ENCODE measurements around the gene FLII. TPM values are rescaled to one million over a fixed set of nuclear protein-coding genes. Genes with fewer than 3 reads are reported as not detected.

The FLII gene
- total and polyA plus RNA-seq, 2 experiments from 2014 or later = 175 to 373 TPM

DNA sequence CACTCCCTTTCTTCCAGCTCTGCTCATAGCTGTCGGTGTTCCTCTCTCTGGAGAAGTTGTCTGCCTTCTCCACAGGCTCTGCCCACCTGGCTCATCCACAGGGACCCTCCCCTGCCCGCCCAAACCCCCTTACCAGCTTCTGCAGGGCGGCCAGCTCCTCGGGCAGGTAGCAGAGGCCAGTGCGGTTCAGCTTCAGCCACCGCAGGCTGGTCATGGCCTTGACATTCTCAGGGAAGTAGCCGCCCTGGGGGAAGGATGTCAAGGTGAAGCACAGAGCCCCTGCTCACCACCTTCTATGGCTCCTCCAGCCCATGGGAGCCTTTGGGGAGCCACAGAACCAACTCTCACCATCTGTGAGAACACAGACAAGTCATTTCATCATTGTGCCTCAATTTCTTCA lies 1.8 kb downstream of the FLII start (continued):
- TF ChIP-seq, protein P1, sequence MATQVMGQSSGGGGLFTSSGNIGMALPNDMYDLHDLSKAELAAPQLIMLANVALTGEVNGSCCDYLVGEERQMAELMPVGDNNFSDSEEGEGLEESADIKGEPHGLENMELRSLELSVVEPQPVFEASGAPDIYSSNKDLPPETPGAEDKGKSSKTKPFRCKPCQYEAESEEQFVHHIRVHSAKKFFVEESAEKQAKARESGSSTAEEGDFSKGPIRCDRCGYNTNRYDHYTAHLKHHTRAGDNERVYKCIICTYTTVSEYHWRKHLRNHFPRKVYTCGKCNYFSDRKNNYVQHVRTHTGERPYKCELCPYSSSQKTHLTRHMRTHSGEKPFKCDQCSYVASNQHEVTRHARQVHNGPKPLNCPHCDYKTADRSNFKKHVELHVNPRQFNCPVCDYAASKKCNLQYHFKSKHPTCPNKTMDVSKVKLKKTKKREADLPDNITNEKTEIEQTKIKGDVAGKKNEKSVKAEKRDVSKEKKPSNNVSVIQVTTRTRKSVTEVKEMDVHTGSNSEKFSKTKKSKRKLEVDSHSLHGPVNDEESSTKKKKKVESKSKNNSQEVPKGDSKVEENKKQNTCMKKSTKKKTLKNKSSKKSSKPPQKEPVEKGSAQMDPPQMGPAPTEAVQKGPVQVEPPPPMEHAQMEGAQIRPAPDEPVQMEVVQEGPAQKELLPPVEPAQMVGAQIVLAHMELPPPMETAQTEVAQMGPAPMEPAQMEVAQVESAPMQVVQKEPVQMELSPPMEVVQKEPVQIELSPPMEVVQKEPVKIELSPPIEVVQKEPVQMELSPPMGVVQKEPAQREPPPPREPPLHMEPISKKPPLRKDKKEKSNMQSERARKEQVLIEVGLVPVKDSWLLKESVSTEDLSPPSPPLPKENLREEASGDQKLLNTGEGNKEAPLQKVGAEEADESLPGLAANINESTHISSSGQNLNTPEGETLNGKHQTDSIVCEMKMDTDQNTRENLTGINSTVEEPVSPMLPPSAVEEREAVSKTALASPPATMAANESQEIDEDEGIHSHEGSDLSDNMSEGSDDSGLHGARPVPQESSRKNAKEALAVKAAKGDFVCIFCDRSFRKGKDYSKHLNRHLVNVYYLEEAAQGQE (IDR thresholded peaks at IDR 0.05; ENCODE audit: unreplicated experiment) = no peak
- TF ChIP-seq JUNB (IDR thresholded peaks at IDR 0.05; ENCODE audit: unreplicated experiment) (no peak), POLR2AphosphoS5 (IDR thresholded peaks at IDR 0.05; ENCODE audit: low read depth) (no peak), EZH2phosphoT487 (IDR thresholded peaks at IDR 0.05; ENCODE audit: unreplicated experiment) (no peak)

DNA sequence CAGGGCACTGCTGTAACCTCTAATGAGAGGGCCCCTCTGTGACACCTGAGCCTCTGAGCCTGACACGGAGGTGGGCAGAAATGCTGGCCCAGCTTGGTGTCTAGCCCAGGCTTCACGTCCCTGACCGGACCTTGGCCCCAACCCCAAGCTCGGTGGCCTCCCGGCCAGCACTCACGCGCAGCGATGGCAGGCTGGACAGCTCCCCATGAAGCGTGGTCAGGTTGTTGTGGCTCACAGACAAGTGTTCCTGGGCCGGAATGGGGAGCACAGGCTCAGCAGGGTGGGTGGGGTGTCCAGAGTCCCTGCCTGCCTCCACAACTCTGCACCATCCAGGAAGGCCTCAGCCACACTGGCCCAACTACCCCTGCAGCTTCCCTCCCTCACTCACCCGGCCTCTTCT lies 2.2 kb downstream of the FLII start:
- Histone ChIP-seq H3K4me2 (peak overlapping the region; percentile 99; the same call in 1 of the 2 replicates), H3K4me3 (no peak overlapping the region), H4K20me1 (replicated peaks; ENCODE audit: insufficient read depth) (peaks cover 4% of the 10 kb centered on the region), H3F3A (replicated peaks; ENCODE audit: low read depth) (peaks cover 15% of the 10 kb centered on the region), H3K36me3 (ENCODE audit: insufficient read depth) (peaks cover 12% of the 10 kb centered on the region), H3K9me2 (ENCODE audit: insufficient read depth) (no peaks in the 10 kb centered on the region), H2AFZ (no peak overlapping the region), H3K27me3 (ENCODE audit: insufficient read depth) (no peaks in the 10 kb centered on the region), H3K79me2 (replicated peaks; ENCODE audit: insufficient read depth) (peaks cover 27% of the 10 kb centered on the region), H3K27ac (ENCODE audit: low read depth) (no peak overlapping the region), H3K4me1 (ENCODE audit: insufficient read depth) (peaks cover 17% of the 10 kb centered on the region)
- Mint-ChIP-seq H3K36me3 (ENCODE audit: low read depth) (peaks cover 46% of the 10 kb centered on the region), H3K9me3 (no peaks in the 10 kb centered on the region), H3K27ac (no peak overlapping the region), H3K4me1 (peaks cover 23% of the 10 kb centered on the region), H3K4me3 (peak overlapping the region; percentile 17; the same call in 1 of the 3 replicates), H3K27me3 (ENCODE audit: insufficient read depth, low read depth, poor library complexity) (peaks cover 4% of the 10 kb centered on the region)
- no peak for DNase-seq (ENCODE audit: low spot score)
- ATAC-seq = no peak
- TF ChIP-seq, protein P1 (IDR thresholded peaks at IDR 0.05; ENCODE audit: unreplicated experiment) = peak; percentile 37
- no peak for TF ChIP-seq EZH2 (IDR thresholded peaks at IDR 0.05; ENCODE audit: low read depth, unreplicated experiment)
- no peak for TF ChIP-seq ZNF114 (CRISPR knock-in tag; IDR thresholded peaks at IDR 0.05)
